GM12878 (cell line): ENCODE results near the gene CARF. TPM values are rescaled to one million over a fixed set of nuclear protein-coding genes. Genes with fewer than 3 reads are reported as not detected.

Experiments
- ATAC-seq: fragments of 200-7000 bp; cut with Tn5 transposase; 3 replicates; pipeline ENCODE4 v1.9.1; 2020; ENCODE audit warnings: mild to moderate bottlenecking, moderate library complexity
- BruUV-seq: library from RNA; stranded (reverse); fragments of 400-500 nt; replicated peaks from 2 replicates; lab custom pipeline; 2021; lab: Mats Ljungman, UMichigan
- CTCF ChIA-PET: fragments of 300-600 bp; sonication (Branson Sonifier 250); formaldehyde crosslinking; extraction: SDS; loops from one replicate; lab custom pipeline; 2021; ENCODE audit warnings: inconsistent platforms; lab: Yijun Ruan, JAX
- POLR2A ChIA-PET: fragments of 350-600 bp; formaldehyde crosslinking; extraction: SDS; loops from one replicate; lab custom pipeline; 2021; ENCODE audit warnings: inconsistent platforms; lab: Charles Lee
- RAD21 ChIA-PET: fragments of 300-600 bp; sonication (Branson Sonifier 250); formaldehyde crosslinking; loops from one replicate; lab custom pipeline; 2023; ENCODE audit warnings: antibody characterized with exemption; ENCODE audit not compliant: unreplicated experiment; lab: Charles Lee
- SMC1A ChIA-PET: fragments of 300-600 bp; sonication (Branson Sonifier 250); formaldehyde crosslinking; loops from one replicate; lab custom pipeline; 2023; ENCODE audit not compliant: unreplicated experiment, uncharacterized antibody; lab: Charles Lee
- DNase-seq: peaks from one replicate; pipeline ENCODE4 v3.0.0-alpha.2; 2011; ENCODE audit warnings: low read depth, low spot score
- FAIRE-seq: peaks from 3 replicates; lab custom pipeline; 2011; peaks lifted over from hg19 to GRCh38; lab: Jason Lieb, UNC
- H2AFZ ChIP-seq: 2 replicates; pipeline ENCODE4 v1.6.0; 2011; ENCODE audit warnings: low read depth, low read length, control low read depth; ENCODE audit not compliant: control insufficient read depth
- H3K27ac ChIP-seq: 2 replicates; pipeline ENCODE4 v1.5.1; 2011; ENCODE audit warnings: control low read depth; ENCODE audit not compliant: control insufficient read depth, insufficient read depth
- H3K27me3 ChIP-seq, 2 experiments: replicated peaks in 1 of 2; 2 replicates each; pipeline versions ENCODE4 v1.6.0 to v1.6.1; 2011; ENCODE audit warnings: low read length in 1 of 2; ENCODE audit not compliant: control insufficient read depth in 2 of 2, insufficient read depth in 2 of 2
- H3K36me3 ChIP-seq, 2 experiments: 2 replicates each; pipeline ENCODE4 v1.5.1; 2011; ENCODE audit warnings: low read length in 1 of 2; ENCODE audit not compliant: control insufficient read depth in 2 of 2, insufficient read depth in 2 of 2
- H3K4me1 ChIP-seq: 2 replicates; pipeline ENCODE4 v1.6.1; 2011; ENCODE audit warnings: mild to moderate bottlenecking, low read length, moderate library complexity, mixed read lengths; ENCODE audit not compliant: control insufficient read depth, insufficient read depth
- H3K4me2 ChIP-seq: 2 replicates; pipeline ENCODE4 v1.6.0; 2011; ENCODE audit warnings: control low read depth; ENCODE audit not compliant: control insufficient read depth, insufficient read depth
- H3K4me3 ChIP-seq: fragments of 200-600 bp; sonication (generic); 2 replicates; pipeline ENCODE4 v1.5.1; 2016
- H3K79me2 ChIP-seq: 2 replicates; pipeline ENCODE4 v1.6.0; 2011; ENCODE audit warnings: low read length; ENCODE audit not compliant: control insufficient read depth, insufficient read depth
- H3K9ac ChIP-seq: 2 replicates; pipeline ENCODE4 v1.8.0; 2011; ENCODE audit warnings: low read length, control low read depth, mixed read lengths; ENCODE audit not compliant: control insufficient read depth, insufficient read depth
- H3K9me3 ChIP-seq: replicated peaks from 3 replicates; pipeline ENCODE4 v1.5.1; 2011; ENCODE audit warnings: mild to moderate bottlenecking, low read length; ENCODE audit not compliant: control insufficient read depth, insufficient read depth
- H4K20me1 ChIP-seq: 2 replicates; pipeline ENCODE4 v1.6.0; 2011; ENCODE audit not compliant: control insufficient read depth, insufficient read depth
- PAX5 ChIP-seq: IDR thresholded peaks from 2 replicates; pipeline ENCODE4 v1.6.1; 2011; ENCODE audit warnings: low read depth, low read length, borderline replicate concordance
- RAD21 ChIP-seq: IDR thresholded peaks from 2 replicates; pipeline ENCODE4 v1.6.1; 2011; ENCODE audit warnings: mild to moderate bottlenecking, low read depth, low read length, moderate library complexity; ENCODE audit not compliant: insufficient read depth
- SPI1 ChIP-seq: IDR thresholded peaks from 2 replicates; pipeline ENCODE4 v1.6.1; 2011; ENCODE audit warnings: low read depth, mild to moderate bottlenecking, low read length, moderate library complexity, borderline replicate concordance; ENCODE audit not compliant: insufficient read depth
- SREBF2 ChIP-seq: IDR thresholded peaks from 2 replicates; pipeline ENCODE4 v1.6.1; 2012; ENCODE audit warnings: mild to moderate bottlenecking, low read length
- YBX1 ChIP-seq: fragments of 450-650 bp; IDR thresholded peaks from 2 replicates; pipeline ENCODE4 v1.6.1; 2016; ENCODE audit warnings: antibody characterized with exemption
- ZNF384 ChIP-seq: IDR thresholded peaks from 2 replicates; pipeline ENCODE4 v1.6.1; 2012; ENCODE audit warnings: low read depth, mild to moderate bottlenecking, low read length, improper control_type of control experiment, borderline replicate concordance
- WGBS: methylation state at CpG from one replicate; pipeline ENCODE4 v1.1.6; 2016; ENCODE audit warnings: low lambda C conversion rate; ENCODE audit not compliant: insufficient replicate concordance, insufficient coverage; ENCODE audit errors: missing lambda C conversion rate; 5-methylcytosine and 5-hydroxymethylcytosine counted together
- in situ Hi-C: fragments of 300-500 bp; cut with MboI; formaldehyde crosslinking; loops from 9 replicates; pipeline ENCODE4 v1.14.3; 2018; ENCODE audit warnings: mixed read lengths
- intact Hi-C: fragments of 100-400 bp; cut with micrococcal nuclease; formaldehyde crosslinking; loops from one replicate; pipeline ENCODE4 v1.14.2; 2022; ENCODE audit not compliant: unreplicated experiment
- polyA plus RNA-seq, 11 experiments: library from polyadenylated mRNA; depleted of rRNA in 4 of 11; unstranded in 6 of 11; stranded (reverse) in 5 of 11; fragments of >200 nt; fragmentation: Nextera tagmentation in 4 of 11; fragmentation: Illumina TruSeq in 1 of 11; extraction: Ambion mirVana in 4 of 11; extraction: Trizol in 1 of 11; gene quantifications; 1 replicate in 1 of 11; 2 replicates in 10 of 11; pipeline versions ENCODE4 v1.2.1 to v1.2.3, GENCODE V29; 2011 to 2016; ENCODE audit warnings: inconsistent platforms in 2 of 11, missing spikeins in 2 of 11, low read depth in 1 of 11
- total RNA-seq, 4 experiments: library from RNA; depleted of rRNA in 3 of 4; stranded (reverse); fragments of >200 nt in 3 of 4; fragmentation: Illumina TruSeq in 1 of 4; extraction: Trizol in 1 of 4; gene quantifications; 2 replicates each; pipeline versions ENCODE4 v1.2.1 to v1.2.3, GENCODE V29; 2013 to 2021
- TF ChIP-seq, protein P1 (sequence below): fragments of 450-650 bp; IDR thresholded peaks from 2 replicates; pipeline ENCODE4 v1.6.1; 2017; ENCODE audit warnings: mild to moderate bottlenecking, moderate library complexity
- TF ChIP-seq, protein P2 (sequence below): IDR thresholded peaks from 2 replicates; pipeline ENCODE4 v1.6.1; 2012; ENCODE audit warnings: improper control_type of control experiment, low read depth, low read length; ENCODE audit not compliant: insufficient replicate concordance
- TF ChIP-seq, protein P3 (sequence below): fragments of 450-650 bp; IDR thresholded peaks from 2 replicates; pipeline ENCODE4 v1.6.1; 2016; ENCODE audit warnings: mild to moderate bottlenecking
- TF ChIP-seq, protein P4 (sequence below), 3 experiments: IDR thresholded peaks in 2 of 3; conservative IDR thresholded peaks in 1 of 3; 2 replicates each; pipeline ENCODE4 v1.5.1; 2011; ENCODE audit warnings: low read depth in 3 of 3, low read length in 3 of 3, mild to moderate bottlenecking in 3 of 3, control low read depth in 2 of 3, moderate library complexity in 2 of 3, inconsistent platforms in 1 of 3, mixed read lengths in 1 of 3; ENCODE audit not compliant: control insufficient read depth in 2 of 3, insufficient read depth in 1 of 3; ENCODE audit errors: extremely low read depth in 1 of 3

CARF gene
- total and polyA plus RNA-seq, 10 of the 15 experiments (the other 5 are each of a cell fraction or from before 2014, with no cell fraction given) = 1.8 to 11.5 (median 6.9) TPM

DNA sequence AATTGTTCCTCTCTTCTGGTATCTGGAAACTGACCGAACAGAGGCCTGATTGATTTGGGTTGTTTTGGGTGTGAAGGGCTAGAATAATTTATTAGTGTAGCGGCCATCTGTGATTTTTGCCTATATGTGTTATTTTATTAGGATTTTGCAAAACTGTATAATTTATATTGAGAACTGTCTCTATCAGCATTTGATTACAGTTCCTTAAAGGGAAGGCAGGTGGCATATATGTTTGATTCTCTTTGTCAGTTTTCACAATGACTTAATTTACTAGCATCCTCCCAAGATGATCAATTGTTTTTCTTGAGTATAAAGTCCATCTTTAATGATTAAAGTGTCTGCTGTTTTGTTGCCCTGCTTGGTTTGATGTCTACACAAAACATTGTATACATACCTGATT lies 107.1 kb downstream of the CARF start:
- H3K9ac ChIP-seq = no peak overlapping the region
- peaks cover 21% of the 10 kb centered on the region for H3K79me2 ChIP-seq
- RAD21 ChIA-PET = interaction anchor here (0.6 to 2.3 kb wide), 2 partner anchors 108 to 143 kb away, joined by 3 to 12 read pairs; partner anchors contain the start of genes CARF and WDR12
- POLR2A ChIA-PET = no interaction called here
- no peak for FAIRE-seq
- H3K4me2 ChIP-seq = peak overlapping the region; percentile 62
- DNase-seq = no peak
- H3K4me1 ChIP-seq = peaks cover 8% of the 10 kb centered on the region
- no peak overlapping the region for H2AFZ ChIP-seq
- no peaks in the 10 kb centered on the region for H3K9me3 ChIP-seq
- SMC1A ChIA-PET = interaction anchor here (1.4 to 1.7 kb wide), 2 partner anchors 53 to 57 kb away, joined by 4 to 5 read pairs; no protein-coding TSS in a partner anchor
- 100% methylated on average over 2 of the region's 2 CpGs for WGBS
- H3K4me3 ChIP-seq = 0 out of 2 replicates have a peak overlapping the region, but pooled peaks have one; percentile 12
- CTCF ChIA-PET = no interaction called here
- no TSS peak for BruUV-seq
- H3K36me3 ChIP-seq = no peaks in the 10 kb centered on the region
- H3K27me3 ChIP-seq = no peaks in the 10 kb centered on the region
- in situ Hi-C loops (no loop called here), intact Hi-C loops (no loop called here)
- ATAC-seq = no peak
- no peak overlapping the region for H3K27ac ChIP-seq
- no peaks in the 10 kb centered on the region for H4K20me1 ChIP-seq
- TF ChIP-seq RAD21 (0 out of 2 replicates have a peak, but pooled peaks have one; percentile 7), YBX1 (no peak), PAX5 (no peak), ZNF384 (no peak), SPI1 (no peak), SREBF2 (no peak)
- TF ChIP-seq, protein P1, sequence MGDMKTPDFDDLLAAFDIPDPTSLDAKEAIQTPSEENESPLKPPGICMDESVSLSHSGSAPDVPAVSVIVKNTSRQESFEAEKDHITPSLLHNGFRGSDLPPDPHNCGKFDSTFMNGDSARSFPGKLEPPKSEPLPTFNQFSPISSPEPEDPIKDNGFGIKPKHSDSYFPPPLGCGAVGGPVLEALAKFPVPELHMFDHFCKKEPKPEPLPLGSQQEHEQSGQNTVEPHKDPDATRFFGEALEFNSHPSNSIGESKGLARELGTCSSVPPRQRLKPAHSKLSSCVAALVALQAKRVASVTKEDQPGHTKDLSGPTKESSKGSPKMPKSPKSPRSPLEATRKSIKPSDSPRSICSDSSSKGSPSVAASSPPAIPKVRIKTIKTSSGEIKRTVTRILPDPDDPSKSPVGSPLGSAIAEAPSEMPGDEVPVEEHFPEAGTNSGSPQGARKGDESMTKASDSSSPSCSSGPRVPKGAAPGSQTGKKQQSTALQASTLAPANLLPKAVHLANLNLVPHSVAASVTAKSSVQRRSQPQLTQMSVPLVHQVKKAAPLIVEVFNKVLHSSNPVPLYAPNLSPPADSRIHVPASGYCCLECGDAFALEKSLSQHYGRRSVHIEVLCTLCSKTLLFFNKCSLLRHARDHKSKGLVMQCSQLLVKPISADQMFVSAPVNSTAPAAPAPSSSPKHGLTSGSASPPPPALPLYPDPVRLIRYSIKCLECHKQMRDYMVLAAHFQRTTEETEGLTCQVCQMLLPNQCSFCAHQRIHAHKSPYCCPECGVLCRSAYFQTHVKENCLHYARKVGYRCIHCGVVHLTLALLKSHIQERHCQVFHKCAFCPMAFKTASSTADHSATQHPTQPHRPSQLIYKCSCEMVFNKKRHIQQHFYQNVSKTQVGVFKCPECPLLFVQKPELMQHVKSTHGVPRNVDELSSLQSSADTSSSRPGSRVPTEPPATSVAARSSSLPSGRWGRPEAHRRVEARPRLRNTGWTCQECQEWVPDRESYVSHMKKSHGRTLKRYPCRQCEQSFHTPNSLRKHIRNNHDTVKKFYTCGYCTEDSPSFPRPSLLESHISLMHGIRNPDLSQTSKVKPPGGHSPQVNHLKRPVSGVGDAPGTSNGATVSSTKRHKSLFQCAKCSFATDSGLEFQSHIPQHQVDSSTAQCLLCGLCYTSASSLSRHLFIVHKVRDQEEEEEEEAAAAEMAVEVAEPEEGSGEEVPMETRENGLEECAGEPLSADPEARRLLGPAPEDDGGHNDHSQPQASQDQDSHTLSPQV = no peak
- TF ChIP-seq, protein P2, sequence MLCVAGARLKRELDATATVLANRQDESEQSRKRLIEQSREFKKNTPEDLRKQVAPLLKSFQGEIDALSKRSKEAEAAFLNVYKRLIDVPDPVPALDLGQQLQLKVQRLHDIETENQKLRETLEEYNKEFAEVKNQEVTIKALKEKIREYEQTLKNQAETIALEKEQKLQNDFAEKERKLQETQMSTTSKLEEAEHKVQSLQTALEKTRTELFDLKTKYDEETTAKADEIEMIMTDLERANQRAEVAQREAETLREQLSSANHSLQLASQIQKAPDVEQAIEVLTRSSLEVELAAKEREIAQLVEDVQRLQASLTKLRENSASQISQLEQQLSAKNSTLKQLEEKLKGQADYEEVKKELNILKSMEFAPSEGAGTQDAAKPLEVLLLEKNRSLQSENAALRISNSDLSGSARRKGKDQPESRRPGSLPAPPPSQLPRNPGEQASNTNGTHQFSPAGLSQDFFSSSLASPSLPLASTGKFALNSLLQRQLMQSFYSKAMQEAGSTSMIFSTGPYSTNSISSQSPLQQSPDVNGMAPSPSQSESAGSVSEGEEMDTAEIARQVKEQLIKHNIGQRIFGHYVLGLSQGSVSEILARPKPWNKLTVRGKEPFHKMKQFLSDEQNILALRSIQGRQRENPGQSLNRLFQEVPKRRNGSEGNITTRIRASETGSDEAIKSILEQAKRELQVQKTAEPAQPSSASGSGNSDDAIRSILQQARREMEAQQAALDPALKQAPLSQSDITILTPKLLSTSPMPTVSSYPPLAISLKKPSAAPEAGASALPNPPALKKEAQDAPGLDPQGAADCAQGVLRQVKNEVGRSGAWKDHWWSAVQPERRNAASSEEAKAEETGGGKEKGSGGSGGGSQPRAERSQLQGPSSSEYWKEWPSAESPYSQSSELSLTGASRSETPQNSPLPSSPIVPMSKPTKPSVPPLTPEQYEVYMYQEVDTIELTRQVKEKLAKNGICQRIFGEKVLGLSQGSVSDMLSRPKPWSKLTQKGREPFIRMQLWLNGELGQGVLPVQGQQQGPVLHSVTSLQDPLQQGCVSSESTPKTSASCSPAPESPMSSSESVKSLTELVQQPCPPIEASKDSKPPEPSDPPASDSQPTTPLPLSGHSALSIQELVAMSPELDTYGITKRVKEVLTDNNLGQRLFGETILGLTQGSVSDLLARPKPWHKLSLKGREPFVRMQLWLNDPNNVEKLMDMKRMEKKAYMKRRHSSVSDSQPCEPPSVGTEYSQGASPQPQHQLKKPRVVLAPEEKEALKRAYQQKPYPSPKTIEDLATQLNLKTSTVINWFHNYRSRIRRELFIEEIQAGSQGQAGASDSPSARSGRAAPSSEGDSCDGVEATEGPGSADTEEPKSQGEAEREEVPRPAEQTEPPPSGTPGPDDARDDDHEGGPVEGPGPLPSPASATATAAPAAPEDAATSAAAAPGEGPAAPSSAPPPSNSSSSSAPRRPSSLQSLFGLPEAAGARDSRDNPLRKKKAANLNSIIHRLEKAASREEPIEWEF = no peak
- TF ChIP-seq, protein P3, sequence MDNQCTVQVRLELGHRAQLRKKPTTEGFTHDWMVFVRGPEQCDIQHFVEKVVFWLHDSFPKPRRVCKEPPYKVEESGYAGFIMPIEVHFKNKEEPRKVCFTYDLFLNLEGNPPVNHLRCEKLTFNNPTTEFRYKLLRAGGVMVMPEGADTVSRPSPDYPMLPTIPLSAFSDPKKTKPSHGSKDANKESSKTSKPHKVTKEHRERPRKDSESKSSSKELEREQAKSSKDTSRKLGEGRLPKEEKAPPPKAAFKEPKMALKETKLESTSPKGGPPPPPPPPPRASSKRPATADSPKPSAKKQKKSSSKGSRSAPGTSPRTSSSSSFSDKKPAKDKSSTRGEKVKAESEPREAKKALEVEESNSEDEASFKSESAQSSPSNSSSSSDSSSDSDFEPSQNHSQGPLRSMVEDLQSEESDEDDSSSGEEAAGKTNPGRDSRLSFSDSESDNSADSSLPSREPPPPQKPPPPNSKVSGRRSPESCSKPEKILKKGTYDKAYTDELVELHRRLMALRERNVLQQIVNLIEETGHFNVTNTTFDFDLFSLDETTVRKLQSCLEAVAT = peak; percentile 48; the same call in 1 of the 2 replicates
- TF ChIP-seq, protein P4, sequence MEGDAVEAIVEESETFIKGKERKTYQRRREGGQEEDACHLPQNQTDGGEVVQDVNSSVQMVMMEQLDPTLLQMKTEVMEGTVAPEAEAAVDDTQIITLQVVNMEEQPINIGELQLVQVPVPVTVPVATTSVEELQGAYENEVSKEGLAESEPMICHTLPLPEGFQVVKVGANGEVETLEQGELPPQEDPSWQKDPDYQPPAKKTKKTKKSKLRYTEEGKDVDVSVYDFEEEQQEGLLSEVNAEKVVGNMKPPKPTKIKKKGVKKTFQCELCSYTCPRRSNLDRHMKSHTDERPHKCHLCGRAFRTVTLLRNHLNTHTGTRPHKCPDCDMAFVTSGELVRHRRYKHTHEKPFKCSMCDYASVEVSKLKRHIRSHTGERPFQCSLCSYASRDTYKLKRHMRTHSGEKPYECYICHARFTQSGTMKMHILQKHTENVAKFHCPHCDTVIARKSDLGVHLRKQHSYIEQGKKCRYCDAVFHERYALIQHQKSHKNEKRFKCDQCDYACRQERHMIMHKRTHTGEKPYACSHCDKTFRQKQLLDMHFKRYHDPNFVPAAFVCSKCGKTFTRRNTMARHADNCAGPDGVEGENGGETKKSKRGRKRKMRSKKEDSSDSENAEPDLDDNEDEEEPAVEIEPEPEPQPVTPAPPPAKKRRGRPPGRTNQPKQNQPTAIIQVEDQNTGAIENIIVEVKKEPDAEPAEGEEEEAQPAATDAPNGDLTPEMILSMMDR (IDR thresholded peaks at IDR 0.05 in 2 of 3, conservative IDR thresholded peaks at IDR 0.05 in 1 of 3; ENCODE audit: control insufficient read depth in 2 of 3, extremely low read depth in 1 of 3, insufficient read depth in 1 of 3, low read depth in 3 of 3, low read length in 3 of 3) = peak in 1 of 3 experiments; percentile 5; a peak in 2 of 6 replicates
